NT2/D1 (cell line): ENCODE data around the gene ZNF697.
"Not testable (repeated sequence)": the region's sequence is repeated elsewhere in the genome, so short reads cannot be mapped to it uniquely, and the experiment has no call there.

ENCODE experiments used
- SUZ12 ChIP-seq: IDR thresholded peaks from 2 replicates; pipeline ENCODE4 v1.6.1; 2011; ENCODE audit not compliant: insufficient read length, insufficient read depth; ENCODE audit errors: extremely low read depth
- YY1 ChIP-seq: IDR thresholded peaks from 2 replicates; pipeline ENCODE4 v1.6.1; 2011; ENCODE audit not compliant: insufficient read length, insufficient read depth
- ZNF274 ChIP-seq: IDR thresholded peaks from 2 replicates; pipeline ENCODE4 v1.6.1; 2011; ENCODE audit warnings: mild to moderate bottlenecking, low read depth, low read length

- not testable (repeated sequence) for TF ChIP-seq ZNF274, SUZ12, YY1
Observed at GRCh38 chr1:119581076-119581475, 67.0 kb downstream of the ZNF697 start.
